Measurements from ENCODE around the gene FAM156A. TPM values are rescaled to one million over a fixed set of nuclear protein-coding genes. Genes with fewer than 3 reads are reported as not detected.
"Not testable (repeated sequence)": the region's sequence is repeated elsewhere in the genome, so short reads cannot be mapped to it uniquely, and the experiment has no call there.

The FAM156A gene
- total RNA-seq, 3 donors from 2014 or later, result 17.0 to 22.4 (median 22.2) TPM

- Histone ChIP-seq H3K36me3 (ENCODE audit: low read depth) (no peaks in the 10 kb centered on the region), H3K4me1 (ENCODE audit: low read depth) (peaks cover 2% of the 10 kb centered on the region), H3K4me3 (no peak overlapping the region), H3K9me3 (no peaks in the 10 kb centered on the region)
- TF ChIP-seq, protein P1, sequence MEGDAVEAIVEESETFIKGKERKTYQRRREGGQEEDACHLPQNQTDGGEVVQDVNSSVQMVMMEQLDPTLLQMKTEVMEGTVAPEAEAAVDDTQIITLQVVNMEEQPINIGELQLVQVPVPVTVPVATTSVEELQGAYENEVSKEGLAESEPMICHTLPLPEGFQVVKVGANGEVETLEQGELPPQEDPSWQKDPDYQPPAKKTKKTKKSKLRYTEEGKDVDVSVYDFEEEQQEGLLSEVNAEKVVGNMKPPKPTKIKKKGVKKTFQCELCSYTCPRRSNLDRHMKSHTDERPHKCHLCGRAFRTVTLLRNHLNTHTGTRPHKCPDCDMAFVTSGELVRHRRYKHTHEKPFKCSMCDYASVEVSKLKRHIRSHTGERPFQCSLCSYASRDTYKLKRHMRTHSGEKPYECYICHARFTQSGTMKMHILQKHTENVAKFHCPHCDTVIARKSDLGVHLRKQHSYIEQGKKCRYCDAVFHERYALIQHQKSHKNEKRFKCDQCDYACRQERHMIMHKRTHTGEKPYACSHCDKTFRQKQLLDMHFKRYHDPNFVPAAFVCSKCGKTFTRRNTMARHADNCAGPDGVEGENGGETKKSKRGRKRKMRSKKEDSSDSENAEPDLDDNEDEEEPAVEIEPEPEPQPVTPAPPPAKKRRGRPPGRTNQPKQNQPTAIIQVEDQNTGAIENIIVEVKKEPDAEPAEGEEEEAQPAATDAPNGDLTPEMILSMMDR (IDR thresholded peaks at IDR 0.05), result no peak
- ATAC-seq (no peak), DNase-seq (no peak)
- intact Hi-C loops (cut with DNase I, micrococcal nuclease), result no loop called here
Observed at GRCh38 chrX:53000447-53001135, 42.3 kb upstream of the FAM156A start.

DNA sequence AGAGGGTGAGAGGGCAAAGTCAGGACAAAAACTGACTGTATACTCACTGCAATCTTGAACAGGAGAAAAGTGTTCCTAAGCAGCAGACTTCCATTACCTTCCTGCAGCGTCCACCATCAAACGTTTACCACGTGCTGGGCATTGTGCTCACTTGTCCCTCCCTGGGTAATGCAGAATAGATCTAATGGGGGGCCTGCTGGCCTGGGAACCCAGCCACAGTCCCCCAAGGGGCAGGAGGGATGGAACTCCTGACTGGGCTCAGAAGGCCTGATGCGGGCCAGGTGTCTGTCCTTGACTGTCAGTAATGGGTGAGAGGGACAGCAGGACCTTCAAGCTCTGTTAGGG lies 37.6 kb upstream of the FAM156A start:
- intact Hi-C loops (cut with DNase I, micrococcal nuclease), result no loop called here
- Histone ChIP-seq H3K9me3 (no peaks in the 10 kb centered on the region), H3K4me1 (ENCODE audit: low read depth) (peaks cover 6% of the 10 kb centered on the region), H3K36me3 (ENCODE audit: low read depth) (no peaks in the 10 kb centered on the region), H3K4me3 (no peak overlapping the region)
- TF ChIP-seq, protein P1 (IDR thresholded peaks at IDR 0.05), result no peak
- no peak for DNase-seq
- no peak for ATAC-seq

GRCh38 chrX:52995135-52995986 lies 37.0 kb upstream of the FAM156A start:
- ATAC-seq, result peak; percentile 98
- intact Hi-C loops (cut with DNase I, micrococcal nuclease), result no loop called here
- TF ChIP-seq, protein P1 (IDR thresholded peaks at IDR 0.05), result peak; percentile 42
- H3K4me3 ChIP-seq, result peak overlapping the region; percentile 14
- no peaks in the 10 kb centered on the region for H3K36me3 ChIP-seq (ENCODE audit: low read depth)
- DNase-seq, result peak; percentile 89 to 94 (median 92)
- no peaks in the 10 kb centered on the region for H3K9me3 ChIP-seq
- H3K4me1 ChIP-seq (ENCODE audit: low read depth), result peaks cover 6% of the 10 kb centered on the region

DNA sequence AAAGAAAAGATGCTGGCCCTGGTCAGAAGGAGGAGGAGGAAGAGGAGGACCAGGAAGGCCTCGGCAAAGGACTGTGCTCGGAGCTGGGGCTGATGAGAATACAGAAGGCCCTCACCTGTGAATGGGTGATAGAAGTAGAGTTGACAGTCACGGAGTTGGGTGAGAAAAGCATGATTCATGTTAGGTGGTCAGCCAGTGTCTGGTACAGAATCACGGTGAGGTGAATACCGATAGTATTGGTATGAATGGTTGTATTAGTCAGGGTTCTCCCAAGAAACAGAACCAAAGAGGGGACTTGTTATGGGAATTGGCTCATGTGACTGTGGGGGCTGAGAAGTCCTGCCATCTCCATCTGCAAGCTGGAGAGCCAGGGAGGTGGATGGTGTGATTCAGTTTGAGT lies 32.5 kb upstream of the FAM156A start:
- TF ChIP-seq, protein P1 (IDR thresholded peaks at IDR 0.05), result no peak
- H3K4me1 ChIP-seq (ENCODE audit: low read depth), result peaks cover 4% of the 10 kb centered on the region
- H3K9me3 ChIP-seq, result no peaks in the 10 kb centered on the region
- ATAC-seq, result no peak
- H3K36me3 ChIP-seq (ENCODE audit: low read depth), result no peaks in the 10 kb centered on the region
- intact Hi-C loops (cut with DNase I, micrococcal nuclease), result no loop called here
- no peak for DNase-seq
- H3K4me3 ChIP-seq, result no peak overlapping the region

DNA sequence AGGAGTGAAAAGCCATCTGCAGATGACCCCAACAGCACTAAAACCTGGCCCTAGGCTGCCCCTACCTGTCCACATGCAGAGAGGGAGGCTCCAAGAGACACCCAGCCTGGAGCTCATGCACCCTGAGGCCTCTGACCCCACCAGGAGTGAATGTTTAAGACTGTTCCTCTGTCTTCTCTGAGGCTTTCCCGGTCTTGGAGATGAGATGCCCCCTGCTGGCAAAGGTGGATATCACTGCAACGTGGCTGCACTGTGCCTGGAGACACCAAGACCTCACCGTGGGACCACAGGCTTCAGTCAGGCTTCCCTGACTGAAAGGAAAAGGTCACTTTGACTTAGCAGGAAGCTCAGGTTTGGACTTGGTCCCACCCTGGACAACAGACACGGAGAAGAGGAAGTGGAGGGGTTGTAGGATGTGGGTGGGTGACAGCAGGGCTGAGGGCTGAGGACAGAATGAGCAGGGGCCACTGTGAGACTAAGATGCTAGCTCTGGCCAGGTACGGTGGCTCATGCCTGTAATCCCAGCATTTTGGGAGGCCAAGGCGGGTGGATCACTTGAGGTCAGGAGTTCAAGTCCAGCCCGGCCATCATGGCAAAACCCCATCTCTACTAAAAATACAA lies 31.8 kb upstream of the FAM156A start:
- H3K9me3 ChIP-seq; H3K36me3 ChIP-seq (ENCODE audit: low read depth); H3K4me1 ChIP-seq (ENCODE audit: low read depth); H3K4me3 ChIP-seq; intact Hi-C loops (cut with DNase I, micrococcal nuclease): not testable (repeated sequence)
- peak; percentile 86 for ATAC-seq
- TF ChIP-seq, protein P1 (IDR thresholded peaks at IDR 0.05), result peak; percentile 35
- DNase-seq, result peak in 2 of 3 donors; percentile 67 to 72
